GM12878 (cell line): ENCODE results near the gene SEC16B. TPM values are rescaled to one million over a fixed set of nuclear protein-coding genes. Genes with fewer than 3 reads are reported as not detected.

Source experiments
- ATAC-seq: fragments of 200-7000 bp; cut with Tn5 transposase; 3 replicates; pipeline ENCODE4 v1.9.1; 2020; ENCODE audit warnings: mild to moderate bottlenecking, moderate library complexity
- BruUV-seq: library from RNA; stranded (reverse); fragments of 400-500 nt; replicated peaks from 2 replicates; lab custom pipeline; 2021; lab: Mats Ljungman, UMichigan
- CTCF ChIA-PET: fragments of 300-600 bp; sonication (Branson Sonifier 250); formaldehyde crosslinking; extraction: SDS; loops from one replicate; lab custom pipeline; 2021; ENCODE audit warnings: inconsistent platforms; lab: Yijun Ruan, JAX
- POLR2A ChIA-PET: fragments of 350-600 bp; formaldehyde crosslinking; extraction: SDS; loops from one replicate; lab custom pipeline; 2021; ENCODE audit warnings: inconsistent platforms; lab: Charles Lee
- RAD21 ChIA-PET: fragments of 300-600 bp; sonication (Branson Sonifier 250); formaldehyde crosslinking; loops from one replicate; lab custom pipeline; 2023; ENCODE audit warnings: antibody characterized with exemption; ENCODE audit not compliant: unreplicated experiment; lab: Charles Lee
- SMC1A ChIA-PET: fragments of 300-600 bp; sonication (Branson Sonifier 250); formaldehyde crosslinking; loops from one replicate; lab custom pipeline; 2023; ENCODE audit not compliant: unreplicated experiment, uncharacterized antibody; lab: Charles Lee
- DNase-seq: peaks from one replicate; pipeline ENCODE4 v3.0.0-alpha.2; 2011; ENCODE audit warnings: low read depth, low spot score
- FAIRE-seq: peaks from 3 replicates; lab custom pipeline; 2011; peaks lifted over from hg19 to GRCh38; lab: Jason Lieb, UNC
- H2AFZ ChIP-seq: 2 replicates; pipeline ENCODE4 v1.6.0; 2011; ENCODE audit warnings: low read depth, low read length, control low read depth; ENCODE audit not compliant: control insufficient read depth
- H3K27ac ChIP-seq: 2 replicates; pipeline ENCODE4 v1.5.1; 2011; ENCODE audit warnings: control low read depth; ENCODE audit not compliant: control insufficient read depth, insufficient read depth
- H3K27me3 ChIP-seq, 2 experiments: replicated peaks in 1 of 2; 2 replicates each; pipeline versions ENCODE4 v1.6.0 to v1.6.1; 2011; ENCODE audit warnings: low read length in 1 of 2; ENCODE audit not compliant: control insufficient read depth in 2 of 2, insufficient read depth in 2 of 2
- H3K36me3 ChIP-seq, 2 experiments: 2 replicates each; pipeline ENCODE4 v1.5.1; 2011; ENCODE audit warnings: low read length in 1 of 2; ENCODE audit not compliant: control insufficient read depth in 2 of 2, insufficient read depth in 2 of 2
- H3K4me1 ChIP-seq: 2 replicates; pipeline ENCODE4 v1.6.1; 2011; ENCODE audit warnings: mild to moderate bottlenecking, low read length, moderate library complexity, mixed read lengths; ENCODE audit not compliant: control insufficient read depth, insufficient read depth
- H3K4me2 ChIP-seq: 2 replicates; pipeline ENCODE4 v1.6.0; 2011; ENCODE audit warnings: control low read depth; ENCODE audit not compliant: control insufficient read depth, insufficient read depth
- H3K4me3 ChIP-seq: fragments of 200-600 bp; sonication (generic); 2 replicates; pipeline ENCODE4 v1.5.1; 2016
- H3K79me2 ChIP-seq: 2 replicates; pipeline ENCODE4 v1.6.0; 2011; ENCODE audit warnings: low read length; ENCODE audit not compliant: control insufficient read depth, insufficient read depth
- H3K9ac ChIP-seq: 2 replicates; pipeline ENCODE4 v1.8.0; 2011; ENCODE audit warnings: low read length, control low read depth, mixed read lengths; ENCODE audit not compliant: control insufficient read depth, insufficient read depth
- H3K9me3 ChIP-seq: replicated peaks from 3 replicates; pipeline ENCODE4 v1.5.1; 2011; ENCODE audit warnings: mild to moderate bottlenecking, low read length; ENCODE audit not compliant: control insufficient read depth, insufficient read depth
- H4K20me1 ChIP-seq: 2 replicates; pipeline ENCODE4 v1.6.0; 2011; ENCODE audit not compliant: control insufficient read depth, insufficient read depth
- CHD1 ChIP-seq: IDR thresholded peaks from 2 replicates; pipeline ENCODE4 v1.6.1; 2012; ENCODE audit warnings: low read depth, low read length, improper control_type of control experiment
- CREB1 ChIP-seq: IDR thresholded peaks from 2 replicates; pipeline ENCODE4 v1.6.1; 2012; ENCODE audit warnings: low read depth, mild to moderate bottlenecking, inconsistent platforms
- HDAC2 ChIP-seq: fragments of 200-600 bp; sonication (generic); IDR thresholded peaks from 2 replicates; pipeline ENCODE4 v1.6.1; 2017
- IKZF2 ChIP-seq, 2 experiments: fragments of 450-650 bp; IDR thresholded peaks; 2 replicates each; pipeline ENCODE4 v1.6.1; 2017; ENCODE audit warnings: mild to moderate bottlenecking in 2 of 2, moderate library complexity in 2 of 2
- MYB ChIP-seq: fragments of 150-350 bp; IDR thresholded peaks from 2 replicates; pipeline ENCODE4 v1.6.1; 2014; ENCODE audit warnings: mild to moderate bottlenecking, low read depth, low read length, borderline replicate concordance
- NBN ChIP-seq: fragments of 450-650 bp; IDR thresholded peaks from 2 replicates; pipeline ENCODE4 v1.6.1; 2016
- SUPT20H ChIP-seq: IDR thresholded peaks from 2 replicates; pipeline ENCODE4 v1.6.1; 2011; ENCODE audit warnings: low read depth, mild to moderate bottlenecking, low read length, moderate library complexity, borderline replicate concordance; ENCODE audit not compliant: control insufficient read depth
- SUZ12 ChIP-seq: fragments of 200-600 bp; sonication (generic); IDR thresholded peaks from one replicate; pipeline ENCODE4 v1.6.1; 2018; ENCODE audit warnings: antibody characterized with exemption, mild to moderate bottlenecking; ENCODE audit not compliant: unreplicated experiment
- TBL1XR1 ChIP-seq: IDR thresholded peaks from 2 replicates; pipeline ENCODE4 v1.6.1; 2012; ENCODE audit warnings: low read depth, low read length, improper control_type of control experiment
- TCF12 ChIP-seq: IDR thresholded peaks from 2 replicates; pipeline ENCODE4 v1.6.1; 2011; ENCODE audit warnings: low read depth, mild to moderate bottlenecking, low read length
- TCF3 ChIP-seq: IDR thresholded peaks from 2 replicates; pipeline ENCODE4 v1.6.1; 2012; ENCODE audit warnings: low read depth, mild to moderate bottlenecking, low read length, borderline replicate concordance; ENCODE audit not compliant: insufficient read depth
- TCF7 ChIP-seq: IDR thresholded peaks from 2 replicates; pipeline ENCODE4 v1.6.1; 2014; ENCODE audit warnings: antibody characterized with exemption, borderline replicate concordance
- YBX1 ChIP-seq: fragments of 450-650 bp; IDR thresholded peaks from 2 replicates; pipeline ENCODE4 v1.6.1; 2016; ENCODE audit warnings: antibody characterized with exemption
- WGBS: methylation state at CpG from one replicate; pipeline ENCODE4 v1.1.6; 2016; ENCODE audit warnings: low lambda C conversion rate; ENCODE audit not compliant: insufficient replicate concordance, insufficient coverage; ENCODE audit errors: missing lambda C conversion rate; 5-methylcytosine and 5-hydroxymethylcytosine counted together
- in situ Hi-C: fragments of 300-500 bp; cut with MboI; formaldehyde crosslinking; loops from 9 replicates; pipeline ENCODE4 v1.14.3; 2018; ENCODE audit warnings: mixed read lengths
- intact Hi-C: fragments of 100-400 bp; cut with micrococcal nuclease; formaldehyde crosslinking; loops from one replicate; pipeline ENCODE4 v1.14.2; 2022; ENCODE audit not compliant: unreplicated experiment
- polyA plus RNA-seq, 11 experiments: library from polyadenylated mRNA; depleted of rRNA in 4 of 11; unstranded in 6 of 11; stranded (reverse) in 5 of 11; fragments of >200 nt; fragmentation: Nextera tagmentation in 4 of 11; fragmentation: Illumina TruSeq in 1 of 11; extraction: Ambion mirVana in 4 of 11; extraction: Trizol in 1 of 11; gene quantifications; 1 replicate in 1 of 11; 2 replicates in 10 of 11; pipeline versions ENCODE4 v1.2.1 to v1.2.3, GENCODE V29; 2011 to 2016; ENCODE audit warnings: inconsistent platforms in 2 of 11, missing spikeins in 2 of 11, low read depth in 1 of 11
- total RNA-seq, 4 experiments: library from RNA; depleted of rRNA in 3 of 4; stranded (reverse); fragments of >200 nt in 3 of 4; fragmentation: Illumina TruSeq in 1 of 4; extraction: Trizol in 1 of 4; gene quantifications; 2 replicates each; pipeline versions ENCODE4 v1.2.1 to v1.2.3, GENCODE V29; 2013 to 2021
- TF ChIP-seq, protein P1 (sequence below): fragments of 450-650 bp; IDR thresholded peaks from 2 replicates; pipeline ENCODE4 v1.6.1; 2016; ENCODE audit warnings: mild to moderate bottlenecking
- TF ChIP-seq, protein P2 (sequence below), 3 experiments: IDR thresholded peaks in 2 of 3; conservative IDR thresholded peaks in 1 of 3; 2 replicates each; pipeline ENCODE4 v1.5.1; 2011; ENCODE audit warnings: low read depth in 3 of 3, low read length in 3 of 3, mild to moderate bottlenecking in 3 of 3, control low read depth in 2 of 3, moderate library complexity in 2 of 3, inconsistent platforms in 1 of 3, mixed read lengths in 1 of 3; ENCODE audit not compliant: control insufficient read depth in 2 of 3, insufficient read depth in 1 of 3; ENCODE audit errors: extremely low read depth in 1 of 3
- TF ChIP-seq, protein P3 (sequence below): fragments of 450-650 bp; IDR thresholded peaks from 2 replicates; pipeline ENCODE4 v1.6.1; 2018; ENCODE audit warnings: mild to moderate bottlenecking, low read depth, moderate library complexity; ENCODE audit not compliant: partially characterized antibody

SEC16B gene
- total and polyA plus RNA-seq, 10 of the 15 experiments (the other 5 are each of a cell fraction or from before 2014, with no cell fraction given): 0.10 to 0.94 (median 0.17) TPM; not detected in 2

DNA sequence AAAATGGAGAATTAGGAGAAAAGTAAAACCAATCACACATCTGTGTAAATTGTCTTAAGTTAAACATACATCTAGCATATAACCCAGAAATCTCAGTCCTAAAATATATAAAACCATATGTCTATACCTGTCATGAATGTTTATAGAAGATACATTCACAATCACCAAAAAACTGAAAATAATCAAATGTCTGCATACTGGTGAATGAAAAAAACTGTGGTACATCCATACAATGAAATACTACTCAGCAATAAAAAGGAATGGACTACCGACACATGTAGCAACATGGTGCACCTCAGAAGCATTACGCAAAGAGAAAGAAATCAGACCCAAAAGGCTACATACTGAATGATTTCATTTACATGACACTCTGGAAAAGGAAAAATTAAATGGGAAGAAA, 47.7 kb upstream of the SEC16B start:
- intact Hi-C loops (no loop called here), in situ Hi-C loops (no loop called here)
- Histone ChIP-seq H3K27me3 (no peaks in the 10 kb centered on the region), H2AFZ (no peak overlapping the region), H4K20me1 (no peaks in the 10 kb centered on the region), H3K79me2 (no peaks in the 10 kb centered on the region), H3K4me3 (no peak overlapping the region), H3K27ac (no peak overlapping the region), H3K36me3 (no peaks in the 10 kb centered on the region), H3K4me2 (no peak overlapping the region), H3K9ac (no peak overlapping the region), H3K9me3 (no peaks in the 10 kb centered on the region; the same call in 2 of the 3 replicates), H3K4me1 (no peaks in the 10 kb centered on the region)
- FAIRE-seq: no peak
- no TSS peak for BruUV-seq
- 97% methylated on average over 2 of the region's 2 CpGs for WGBS
- no peak for TF ChIP-seq IKZF2 (IDR thresholded peaks at IDR 0.05)
- no peak for TF ChIP-seq TBL1XR1
- no peak for TF ChIP-seq CREB1
- TF ChIP-seq, protein P1, sequence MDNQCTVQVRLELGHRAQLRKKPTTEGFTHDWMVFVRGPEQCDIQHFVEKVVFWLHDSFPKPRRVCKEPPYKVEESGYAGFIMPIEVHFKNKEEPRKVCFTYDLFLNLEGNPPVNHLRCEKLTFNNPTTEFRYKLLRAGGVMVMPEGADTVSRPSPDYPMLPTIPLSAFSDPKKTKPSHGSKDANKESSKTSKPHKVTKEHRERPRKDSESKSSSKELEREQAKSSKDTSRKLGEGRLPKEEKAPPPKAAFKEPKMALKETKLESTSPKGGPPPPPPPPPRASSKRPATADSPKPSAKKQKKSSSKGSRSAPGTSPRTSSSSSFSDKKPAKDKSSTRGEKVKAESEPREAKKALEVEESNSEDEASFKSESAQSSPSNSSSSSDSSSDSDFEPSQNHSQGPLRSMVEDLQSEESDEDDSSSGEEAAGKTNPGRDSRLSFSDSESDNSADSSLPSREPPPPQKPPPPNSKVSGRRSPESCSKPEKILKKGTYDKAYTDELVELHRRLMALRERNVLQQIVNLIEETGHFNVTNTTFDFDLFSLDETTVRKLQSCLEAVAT: no peak
- no peak for TF ChIP-seq NBN
- TF ChIP-seq TCF12: no peak
- TF ChIP-seq MYB: no peak
- TF ChIP-seq TCF7: no peak
- TF ChIP-seq CHD1: no peak
- TF ChIP-seq, protein P2, sequence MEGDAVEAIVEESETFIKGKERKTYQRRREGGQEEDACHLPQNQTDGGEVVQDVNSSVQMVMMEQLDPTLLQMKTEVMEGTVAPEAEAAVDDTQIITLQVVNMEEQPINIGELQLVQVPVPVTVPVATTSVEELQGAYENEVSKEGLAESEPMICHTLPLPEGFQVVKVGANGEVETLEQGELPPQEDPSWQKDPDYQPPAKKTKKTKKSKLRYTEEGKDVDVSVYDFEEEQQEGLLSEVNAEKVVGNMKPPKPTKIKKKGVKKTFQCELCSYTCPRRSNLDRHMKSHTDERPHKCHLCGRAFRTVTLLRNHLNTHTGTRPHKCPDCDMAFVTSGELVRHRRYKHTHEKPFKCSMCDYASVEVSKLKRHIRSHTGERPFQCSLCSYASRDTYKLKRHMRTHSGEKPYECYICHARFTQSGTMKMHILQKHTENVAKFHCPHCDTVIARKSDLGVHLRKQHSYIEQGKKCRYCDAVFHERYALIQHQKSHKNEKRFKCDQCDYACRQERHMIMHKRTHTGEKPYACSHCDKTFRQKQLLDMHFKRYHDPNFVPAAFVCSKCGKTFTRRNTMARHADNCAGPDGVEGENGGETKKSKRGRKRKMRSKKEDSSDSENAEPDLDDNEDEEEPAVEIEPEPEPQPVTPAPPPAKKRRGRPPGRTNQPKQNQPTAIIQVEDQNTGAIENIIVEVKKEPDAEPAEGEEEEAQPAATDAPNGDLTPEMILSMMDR (IDR thresholded peaks at IDR 0.05 in 2 of 3, conservative IDR thresholded peaks at IDR 0.05 in 1 of 3; ENCODE audit: control insufficient read depth in 2 of 3, extremely low read depth in 1 of 3, insufficient read depth in 1 of 3, low read depth in 3 of 3, low read length in 3 of 3): no peak
- no peak for TF ChIP-seq SUPT20H
- no peak for TF ChIP-seq SUZ12
- TF ChIP-seq YBX1: no peak
- TF ChIP-seq HDAC2: no peak
- TF ChIP-seq, protein P3, sequence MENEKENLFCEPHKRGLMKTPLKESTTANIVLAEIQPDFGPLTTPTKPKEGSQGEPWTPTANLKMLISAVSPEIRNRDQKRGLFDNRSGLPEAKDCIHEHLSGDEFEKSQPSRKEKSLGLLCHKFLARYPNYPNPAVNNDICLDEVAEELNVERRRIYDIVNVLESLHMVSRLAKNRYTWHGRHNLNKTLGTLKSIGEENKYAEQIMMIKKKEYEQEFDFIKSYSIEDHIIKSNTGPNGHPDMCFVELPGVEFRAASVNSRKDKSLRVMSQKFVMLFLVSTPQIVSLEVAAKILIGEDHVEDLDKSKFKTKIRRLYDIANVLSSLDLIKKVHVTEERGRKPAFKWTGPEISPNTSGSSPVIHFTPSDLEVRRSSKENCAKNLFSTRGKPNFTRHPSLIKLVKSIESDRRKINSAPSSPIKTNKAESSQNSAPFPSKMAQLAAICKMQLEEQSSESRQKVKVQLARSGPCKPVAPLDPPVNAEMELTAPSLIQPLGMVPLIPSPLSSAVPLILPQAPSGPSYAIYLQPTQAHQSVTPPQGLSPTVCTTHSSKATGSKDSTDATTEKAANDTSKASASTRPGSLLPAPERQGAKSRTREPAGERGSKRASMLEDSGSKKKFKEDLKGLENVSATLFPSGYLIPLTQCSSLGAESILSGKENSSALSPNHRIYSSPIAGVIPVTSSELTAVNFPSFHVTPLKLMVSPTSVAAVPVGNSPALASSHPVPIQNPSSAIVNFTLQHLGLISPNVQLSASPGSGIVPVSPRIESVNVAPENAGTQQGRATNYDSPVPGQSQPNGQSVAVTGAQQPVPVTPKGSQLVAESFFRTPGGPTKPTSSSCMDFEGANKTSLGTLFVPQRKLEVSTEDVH: no peak
- no peak for TF ChIP-seq TCF3
- ChIA-PET CTCF (no interaction called here), SMC1A (interaction anchor here (1.0 kb wide), 1 partner anchor 12 kb away, joined by 3 read pairs; no protein-coding TSS in a partner anchor), RAD21 (no interaction called here), POLR2A (no interaction called here)
- no peak for ATAC-seq
- DNase-seq: no peak
